Epithelial cell of esophagus (primary cell): ENCODE results near the gene APLF.
A peak's percentile ranks its signal among the peaks of the same experiment; 100 is the strongest.
"Not testable (repeated sequence)": the region's sequence is repeated elsewhere in the genome, so short reads cannot be mapped to it uniquely, and the experiment has no call there.

Experiments used
- DNase-seq: peaks from one replicate; pipeline ENCODE4 v3.0.0; 2010; ENCODE audit warnings: low read depth
- H3K4me3 ChIP-seq: 2 replicates; pipeline ENCODE4 v1.5.1; 2011; ENCODE audit warnings: mild to moderate bottlenecking, low read length, control low read depth
- TF ChIP-seq, protein P1 (sequence below): IDR thresholded peaks from 2 replicates; pipeline ENCODE4 v1.5.1; 2011; ENCODE audit warnings: low read depth, mild to moderate bottlenecking, low read length, control low read depth, inconsistent platforms; ENCODE audit not compliant: insufficient read depth; ENCODE audit errors: missing control alignments

APLF gene

DNA sequence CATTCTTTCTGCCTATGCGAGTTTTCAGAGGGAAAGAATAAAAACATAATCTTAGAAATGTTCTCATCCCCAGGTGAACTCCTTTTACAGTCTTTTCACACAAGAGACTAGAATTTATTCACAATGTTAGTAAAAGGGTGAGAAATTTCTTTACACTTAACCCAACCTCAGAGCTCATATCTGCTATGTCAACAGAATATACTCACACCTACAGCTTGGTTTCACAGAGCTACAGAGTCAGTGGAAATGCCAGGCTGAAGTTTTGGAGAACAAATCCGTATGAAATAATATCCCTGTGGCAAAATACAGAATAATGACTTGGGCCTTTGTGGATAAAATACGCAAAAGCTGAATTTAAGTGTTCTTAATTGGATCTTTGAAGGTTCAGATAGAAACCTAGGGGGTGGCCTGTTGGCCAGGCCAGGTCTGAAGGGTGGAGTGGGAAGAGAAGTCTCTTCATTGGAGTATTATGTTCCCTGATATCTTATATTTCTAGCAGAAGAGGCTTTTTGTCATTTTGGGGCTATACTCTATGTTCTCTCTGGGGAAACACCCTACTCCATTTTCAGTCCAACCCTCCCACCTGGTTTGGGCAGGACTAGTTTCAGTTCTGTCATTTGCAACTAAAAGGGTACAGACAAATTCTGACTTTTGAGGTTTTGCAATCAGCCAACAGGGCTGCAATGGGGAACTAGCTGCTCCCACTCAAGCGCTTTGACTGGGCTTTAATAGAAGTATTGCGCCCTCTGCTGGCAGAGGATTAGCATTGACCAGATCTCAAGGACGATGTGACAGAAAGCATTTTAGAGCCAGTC lies 26.0 kb upstream of the APLF start:
- TF ChIP-seq, protein P1, sequence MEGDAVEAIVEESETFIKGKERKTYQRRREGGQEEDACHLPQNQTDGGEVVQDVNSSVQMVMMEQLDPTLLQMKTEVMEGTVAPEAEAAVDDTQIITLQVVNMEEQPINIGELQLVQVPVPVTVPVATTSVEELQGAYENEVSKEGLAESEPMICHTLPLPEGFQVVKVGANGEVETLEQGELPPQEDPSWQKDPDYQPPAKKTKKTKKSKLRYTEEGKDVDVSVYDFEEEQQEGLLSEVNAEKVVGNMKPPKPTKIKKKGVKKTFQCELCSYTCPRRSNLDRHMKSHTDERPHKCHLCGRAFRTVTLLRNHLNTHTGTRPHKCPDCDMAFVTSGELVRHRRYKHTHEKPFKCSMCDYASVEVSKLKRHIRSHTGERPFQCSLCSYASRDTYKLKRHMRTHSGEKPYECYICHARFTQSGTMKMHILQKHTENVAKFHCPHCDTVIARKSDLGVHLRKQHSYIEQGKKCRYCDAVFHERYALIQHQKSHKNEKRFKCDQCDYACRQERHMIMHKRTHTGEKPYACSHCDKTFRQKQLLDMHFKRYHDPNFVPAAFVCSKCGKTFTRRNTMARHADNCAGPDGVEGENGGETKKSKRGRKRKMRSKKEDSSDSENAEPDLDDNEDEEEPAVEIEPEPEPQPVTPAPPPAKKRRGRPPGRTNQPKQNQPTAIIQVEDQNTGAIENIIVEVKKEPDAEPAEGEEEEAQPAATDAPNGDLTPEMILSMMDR = peak; percentile 88
- DNase-seq = peak; percentile 82
- H3K4me3 ChIP-seq = no peak overlapping the region

- no peak overlapping the region for H3K4me3 ChIP-seq
- DNase-seq = no peak
- TF ChIP-seq, protein P1 = no peak
Measured at GRCh38 chr2:68441994-68442322, 25.4 kb upstream of the APLF start.

DNA sequence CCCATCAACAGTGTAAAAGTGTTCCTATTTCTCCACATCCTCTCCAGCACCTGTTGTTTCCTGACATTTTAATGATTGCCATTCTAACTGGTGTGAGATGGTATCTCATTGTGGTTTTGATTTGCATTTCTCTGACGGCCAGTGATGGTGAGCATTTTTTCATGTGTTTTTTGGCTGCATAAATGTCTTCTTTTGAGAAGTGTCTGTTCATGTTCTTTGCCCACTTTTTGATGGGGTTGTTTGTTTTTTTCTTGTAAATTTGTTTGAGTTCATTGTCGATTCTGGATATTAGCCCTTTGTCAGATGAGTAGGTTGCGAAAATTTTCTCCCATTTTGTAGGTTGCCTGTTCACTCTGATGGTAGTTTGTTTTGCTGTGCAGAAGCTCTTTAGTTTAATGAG lies 21.0 kb upstream of the APLF start:
- not testable (repeated sequence) for H3K4me3 ChIP-seq, DNase-seq

DNA sequence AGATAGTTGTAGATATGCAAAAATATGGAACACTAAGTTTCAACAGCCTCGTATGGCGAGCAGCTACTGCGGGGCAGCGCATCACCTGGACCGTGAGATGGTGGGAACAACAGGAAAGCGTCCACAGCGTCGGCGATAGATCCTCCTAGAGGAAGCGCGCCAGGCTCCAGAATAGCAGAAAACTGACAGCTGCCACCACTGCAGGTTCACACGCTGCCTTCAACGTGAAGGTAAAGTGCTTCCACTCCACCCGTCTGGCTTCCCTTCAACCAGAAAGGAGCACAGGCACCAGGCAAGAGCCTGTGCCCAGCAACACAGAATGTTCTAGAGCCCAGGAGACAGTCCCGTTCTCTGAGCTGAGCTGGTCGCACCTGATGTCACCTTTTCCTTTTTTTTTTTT lies 20.3 kb upstream of the APLF start:
- TF ChIP-seq, protein P1 = no peak
- no peak overlapping the region for H3K4me3 ChIP-seq
- no peak for DNase-seq

- DNase-seq = no peak
- TF ChIP-seq, protein P1 = no peak
Measured at GRCh38 chr2:68448671-68449653, 18.4 kb upstream of the APLF start.

GRCh38 chr2:68452158-68452900 lies 15.1 kb upstream of the APLF start:
- TF ChIP-seq, protein P1 = no peak

More at GRCh38 chr2:68448671-68449653, 18.4 kb upstream of the APLF start:
- no peak overlapping the region for H3K4me3 ChIP-seq

GRCh38 chr2:68453761-68454360 lies 13.5 kb upstream of the APLF start:
- no peak for DNase-seq
- no peak overlapping the region for H3K4me3 ChIP-seq
- TF ChIP-seq, protein P1 = no peak

More at GRCh38 chr2:68452158-68452900, 15.1 kb upstream of the APLF start:
- no peak overlapping the region for H3K4me3 ChIP-seq
- no peak for DNase-seq
